Thyroid gland (tissue), 4 donors: ENCODE data around the gene ARHGAP24.

Source experiments
- CTCF ChIP-seq, 6 experiments: fragments of 200-600 bp in 3 of 6; fragments of 450-650 bp in 3 of 6; sonication (generic) in 3 of 6; IDR thresholded peaks; one replicate each; pipeline ENCODE4 v1.5.1; 2016 to 2019; ENCODE audit warnings: antibody characterized with exemption in 6 of 6, mild to moderate bottlenecking in 2 of 6, inconsistent platforms in 1 of 6, moderate library complexity in 1 of 6
- POLR2A ChIP-seq, 2 donors: fragments of 450-650 bp; IDR thresholded peaks; one replicate each; pipeline ENCODE4 v1.6.1; 2017; ENCODE audit warnings: antibody characterized with exemption in 2 of 2, mild to moderate bottlenecking in 2 of 2, moderate library complexity in 1 of 2

GRCh38 chr4:85919200-85919887 lies 444.4 kb downstream of the ARHGAP24 start:
- TF ChIP-seq CTCF (IDR thresholded peaks at IDR 0.05) (no peak), POLR2A (IDR thresholded peaks at IDR 0.05) (no peak)
